ENCODE measurements around the gene PCK2.
A peak's percentile ranks its signal among the peaks of the same experiment; 100 is the strongest.

The PCK2 gene

DNA sequence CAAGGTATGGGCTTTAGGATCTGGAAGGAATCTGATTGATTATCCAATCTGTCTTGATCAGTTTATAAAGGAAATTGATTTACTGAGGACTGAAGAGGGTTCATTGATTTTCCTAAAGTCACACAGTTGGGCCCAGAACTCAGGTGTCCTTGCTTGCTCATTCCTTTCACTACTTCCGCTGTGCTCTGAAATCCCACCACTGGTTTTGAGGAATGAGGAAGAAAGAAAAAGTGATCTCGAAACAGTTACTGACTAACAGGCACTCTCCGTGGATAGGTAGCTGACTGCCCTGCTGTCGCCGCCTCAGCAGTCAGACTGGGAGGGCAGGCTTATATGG is 36.2 kb downstream of the PCK2 start, which contains the start of gene FITM1:
Gene FITM1, plus strand, starts transcription at position 280 of the 337 bp plus-strand sequence. CDS start 905 bp downstream, outside the sequence.
- Histone ChIP-seq H3K4me2 (ENCODE audit: low read length) (peak within 1 kb of the TSS; percentile 20), H3K9me3 (replicated peaks; ENCODE audit: low read length) (no peaks in the 10 kb centered on the region), H3K36me3 (ENCODE audit: insufficient read depth, low read length) (no peaks in the 10 kb centered on the region), H3K4me3 (ENCODE audit: low read length) (no peak within 1 kb of the TSS), H3K4me1 (ENCODE audit: control insufficient read depth, insufficient read depth, low read length) (peaks cover 22% of the 10 kb centered on the region), H3K27me3 (ENCODE audit: control insufficient read depth, insufficient read depth, low read length) (no peaks in the 10 kb centered on the region), H3K9ac (ENCODE audit: low read depth, low read length) (no peak within 1 kb of the TSS)

DNA sequence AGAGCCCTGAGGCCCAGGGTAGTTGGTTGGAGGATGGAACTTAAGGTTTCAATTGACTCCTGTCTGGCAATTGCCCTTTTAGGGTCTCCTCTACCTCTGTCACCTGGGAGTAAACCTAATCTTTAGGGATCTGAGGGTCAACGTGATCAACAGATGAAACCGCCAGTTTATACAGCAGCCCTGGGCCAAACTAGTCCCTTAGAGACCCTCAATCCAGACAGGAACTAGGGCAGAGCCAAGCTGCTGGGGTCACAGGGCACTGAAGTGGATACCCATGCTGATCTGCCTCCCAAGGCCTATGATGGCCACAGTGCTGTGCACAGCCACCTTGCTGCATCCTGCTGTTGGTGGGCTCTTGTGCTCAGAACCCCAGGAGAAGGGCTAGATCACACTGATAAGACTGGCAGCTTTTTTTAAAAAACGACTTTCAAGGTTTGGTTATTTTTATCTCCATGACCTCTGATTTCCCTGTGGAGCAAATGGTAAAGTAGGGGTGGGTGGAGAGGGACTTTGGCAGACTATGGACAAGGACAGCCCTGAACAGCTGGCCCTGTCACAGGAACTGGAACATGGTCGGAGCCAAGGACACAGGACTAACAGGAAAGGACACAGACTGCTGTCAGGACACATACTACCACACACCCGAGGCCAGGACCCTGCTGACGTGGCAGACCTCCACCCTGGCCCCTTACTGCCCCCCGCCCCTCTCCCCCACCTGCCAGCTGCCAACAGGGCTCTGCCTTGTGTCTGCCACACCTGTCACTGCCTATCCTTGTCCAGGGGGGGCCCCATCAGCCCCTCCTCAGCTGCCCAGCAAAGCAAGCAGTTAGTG is 36.8 kb downstream of the PCK2 start:
- no peaks in the 10 kb centered on the region for H3K9me3 ChIP-seq (replicated peaks; ENCODE audit: low read length)
- no peaks in the 10 kb centered on the region for H3K27me3 ChIP-seq (ENCODE audit: control insufficient read depth, insufficient read depth, low read length)
- H3K9ac ChIP-seq (ENCODE audit: low read depth, low read length): no peak overlapping the region
- H3K4me2 ChIP-seq (ENCODE audit: low read length): no peak overlapping the region
- H3K36me3 ChIP-seq (ENCODE audit: insufficient read depth, low read length): no peaks in the 10 kb centered on the region
- H3K4me1 ChIP-seq (ENCODE audit: control insufficient read depth, insufficient read depth, low read length): peaks cover 25% of the 10 kb centered on the region
- no peak overlapping the region for H3K4me3 ChIP-seq (ENCODE audit: low read length)

DNA sequence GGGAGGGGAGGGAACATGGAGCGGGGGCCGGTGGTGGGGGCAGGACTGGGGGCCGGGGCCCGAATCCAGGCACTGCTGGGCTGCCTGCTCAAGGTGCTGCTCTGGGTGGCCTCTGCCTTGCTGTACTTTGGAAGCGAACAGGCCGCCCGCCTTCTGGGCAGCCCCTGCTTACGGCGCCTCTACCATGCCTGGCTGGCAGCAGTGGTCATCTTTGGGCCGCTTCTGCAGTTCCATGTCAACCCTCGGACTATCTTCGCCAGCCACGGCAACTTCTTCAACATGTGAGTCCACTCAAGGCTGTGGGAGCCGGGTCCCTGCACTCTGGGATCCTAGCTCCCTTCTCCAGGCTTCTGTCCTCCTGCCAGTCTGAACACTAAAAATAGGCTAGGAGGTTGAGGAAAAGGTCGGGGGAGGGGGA is 37.4 kb downstream of the PCK2 start:
- Histone ChIP-seq H3K9me3 (replicated peaks; ENCODE audit: low read length) (no peaks in the 10 kb centered on the region), H3K9ac (ENCODE audit: low read depth, low read length) (no peak overlapping the region), H3K27me3 (ENCODE audit: control insufficient read depth, insufficient read depth, low read length) (no peaks in the 10 kb centered on the region), H3K36me3 (ENCODE audit: insufficient read depth, low read length) (no peaks in the 10 kb centered on the region), H3K4me2 (ENCODE audit: low read length) (peak overlapping the region; percentile 20), H3K4me3 (ENCODE audit: low read length) (no peak overlapping the region), H3K4me1 (ENCODE audit: control insufficient read depth, insufficient read depth, low read length) (peaks cover 27% of the 10 kb centered on the region)

DNA sequence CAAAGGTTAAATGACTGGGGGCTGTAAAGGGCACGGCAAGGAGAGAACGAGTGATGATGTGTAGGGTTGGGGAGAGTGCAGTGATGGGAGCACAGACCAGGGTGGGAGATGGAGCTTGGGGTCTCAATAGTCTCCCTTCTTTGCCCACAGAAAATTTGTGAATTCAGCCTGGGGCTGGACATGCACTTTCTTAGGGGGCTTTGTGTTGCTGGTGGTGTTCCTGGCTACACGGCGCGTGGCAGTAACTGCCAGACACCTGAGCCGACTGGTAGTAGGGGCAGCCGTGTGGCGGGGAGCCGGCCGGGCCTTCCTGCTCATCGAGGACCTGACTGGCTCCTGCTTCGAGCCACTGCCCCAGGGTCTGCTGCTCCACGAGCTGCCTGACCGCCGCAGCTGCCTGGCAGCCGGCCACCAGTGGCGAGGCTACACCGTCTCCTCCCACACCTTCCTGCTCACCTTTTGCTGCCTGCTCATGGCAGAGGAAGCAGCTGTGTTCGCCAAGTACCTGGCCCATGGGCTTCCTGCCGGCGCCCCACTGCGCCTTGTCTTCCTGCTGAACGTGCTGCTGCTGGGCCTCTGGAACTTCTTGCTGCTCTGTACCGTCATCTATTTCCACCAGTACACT is 38.1 kb downstream of the PCK2 start:
- H3K9ac ChIP-seq (ENCODE audit: low read depth, low read length): no peak overlapping the region
- no peak overlapping the region for H3K4me2 ChIP-seq (ENCODE audit: low read length)
- no peaks in the 10 kb centered on the region for H3K9me3 ChIP-seq (replicated peaks; ENCODE audit: low read length)
- H3K27me3 ChIP-seq (ENCODE audit: control insufficient read depth, insufficient read depth, low read length): no peaks in the 10 kb centered on the region
- H3K4me1 ChIP-seq (ENCODE audit: control insufficient read depth, insufficient read depth, low read length): peaks cover 33% of the 10 kb centered on the region
- no peaks in the 10 kb centered on the region for H3K36me3 ChIP-seq (ENCODE audit: insufficient read depth, low read length)
- H3K4me3 ChIP-seq (ENCODE audit: low read length): no peak overlapping the region

DNA sequence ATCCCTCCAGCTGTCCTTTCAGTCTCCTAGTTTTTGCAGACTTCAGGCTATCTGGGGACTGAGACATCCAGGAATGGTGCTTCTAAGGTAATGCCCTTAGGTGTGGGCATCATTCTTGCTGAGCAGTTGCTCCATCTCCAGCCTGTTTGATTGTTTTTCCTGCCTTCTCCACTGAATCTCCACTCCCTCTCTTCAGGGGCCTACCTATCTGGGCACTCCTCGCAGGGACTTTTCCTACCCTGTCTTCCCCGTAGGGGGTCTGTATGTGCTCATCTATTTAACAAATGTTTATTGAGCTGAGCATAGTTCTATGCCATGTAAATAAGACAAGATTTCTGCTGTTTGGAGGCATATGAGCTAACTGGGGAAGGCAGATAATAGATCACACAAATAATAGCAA is 38.9 kb downstream of the PCK2 start:
- H3K27me3 ChIP-seq (ENCODE audit: control insufficient read depth, insufficient read depth, low read length): no peaks in the 10 kb centered on the region
- no peaks in the 10 kb centered on the region for H3K9me3 ChIP-seq (replicated peaks; ENCODE audit: low read length)
- no peak overlapping the region for H3K4me2 ChIP-seq (ENCODE audit: low read length)
- peaks cover 33% of the 10 kb centered on the region for H3K4me1 ChIP-seq (ENCODE audit: control insufficient read depth, insufficient read depth, low read length)
- peaks cover 8% of the 10 kb centered on the region for H3K36me3 ChIP-seq (ENCODE audit: insufficient read depth, low read length)
- H3K9ac ChIP-seq (ENCODE audit: low read depth, low read length): no peak overlapping the region
- no peak overlapping the region for H3K4me3 ChIP-seq (ENCODE audit: low read length)

DNA sequence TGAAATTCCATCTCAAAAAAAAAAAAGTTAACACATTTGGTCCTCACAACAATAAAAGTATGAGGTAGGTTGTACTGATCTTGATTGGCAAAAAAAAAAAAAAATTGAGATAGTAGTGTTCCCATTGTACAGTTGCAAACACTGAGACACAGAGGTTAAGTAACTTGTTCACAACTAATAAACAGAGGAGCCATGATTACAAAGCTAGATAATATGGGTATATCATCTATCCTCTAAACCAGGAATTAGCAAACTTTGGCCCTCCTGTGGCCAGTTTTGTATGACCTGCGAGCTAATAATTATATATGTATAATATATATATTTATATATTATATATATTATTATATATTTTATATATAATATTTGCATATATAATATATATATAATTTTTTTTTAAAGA is 39.6 kb downstream of the PCK2 start:
- Histone ChIP-seq H3K9me3 (replicated peaks; ENCODE audit: low read length) (no peaks in the 10 kb centered on the region), H3K4me3 (ENCODE audit: low read length) (no peak overlapping the region), H3K36me3 (ENCODE audit: insufficient read depth, low read length) (peaks cover 15% of the 10 kb centered on the region), H3K9ac (ENCODE audit: low read depth, low read length) (no peak overlapping the region), H3K4me1 (ENCODE audit: control insufficient read depth, insufficient read depth, low read length) (peaks cover 33% of the 10 kb centered on the region), H3K27me3 (ENCODE audit: control insufficient read depth, insufficient read depth, low read length) (no peaks in the 10 kb centered on the region), H3K4me2 (ENCODE audit: low read length) (no peak overlapping the region)

DNA sequence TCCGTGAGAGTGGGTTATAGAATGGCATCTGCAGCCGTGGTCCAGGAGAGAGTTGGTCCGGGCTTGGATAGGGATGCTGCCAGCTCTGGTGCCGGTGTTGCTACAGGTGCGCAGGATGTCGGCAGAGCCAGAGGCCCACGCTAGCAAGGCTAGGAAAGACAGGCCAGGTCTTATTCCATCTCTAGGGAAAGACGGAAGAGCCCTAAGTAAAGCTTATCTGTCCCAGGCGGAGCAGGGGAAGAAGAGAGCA is 41.4 kb downstream of the PCK2 start:
- Histone ChIP-seq H3K36me3 (ENCODE audit: insufficient read depth, low read length) (peaks cover 26% of the 10 kb centered on the region), H3K4me3 (ENCODE audit: low read length) (peak overlapping the region; percentile 80), H3K9me3 (replicated peaks; ENCODE audit: low read length) (no peaks in the 10 kb centered on the region), H3K27me3 (ENCODE audit: control insufficient read depth, insufficient read depth, low read length) (no peaks in the 10 kb centered on the region), H3K4me1 (ENCODE audit: control insufficient read depth, insufficient read depth, low read length) (peaks cover 38% of the 10 kb centered on the region), H3K9ac (ENCODE audit: low read depth, low read length) (peak overlapping the region; percentile 92), H3K4me2 (ENCODE audit: low read length) (peak overlapping the region; percentile 91)

DNA sequence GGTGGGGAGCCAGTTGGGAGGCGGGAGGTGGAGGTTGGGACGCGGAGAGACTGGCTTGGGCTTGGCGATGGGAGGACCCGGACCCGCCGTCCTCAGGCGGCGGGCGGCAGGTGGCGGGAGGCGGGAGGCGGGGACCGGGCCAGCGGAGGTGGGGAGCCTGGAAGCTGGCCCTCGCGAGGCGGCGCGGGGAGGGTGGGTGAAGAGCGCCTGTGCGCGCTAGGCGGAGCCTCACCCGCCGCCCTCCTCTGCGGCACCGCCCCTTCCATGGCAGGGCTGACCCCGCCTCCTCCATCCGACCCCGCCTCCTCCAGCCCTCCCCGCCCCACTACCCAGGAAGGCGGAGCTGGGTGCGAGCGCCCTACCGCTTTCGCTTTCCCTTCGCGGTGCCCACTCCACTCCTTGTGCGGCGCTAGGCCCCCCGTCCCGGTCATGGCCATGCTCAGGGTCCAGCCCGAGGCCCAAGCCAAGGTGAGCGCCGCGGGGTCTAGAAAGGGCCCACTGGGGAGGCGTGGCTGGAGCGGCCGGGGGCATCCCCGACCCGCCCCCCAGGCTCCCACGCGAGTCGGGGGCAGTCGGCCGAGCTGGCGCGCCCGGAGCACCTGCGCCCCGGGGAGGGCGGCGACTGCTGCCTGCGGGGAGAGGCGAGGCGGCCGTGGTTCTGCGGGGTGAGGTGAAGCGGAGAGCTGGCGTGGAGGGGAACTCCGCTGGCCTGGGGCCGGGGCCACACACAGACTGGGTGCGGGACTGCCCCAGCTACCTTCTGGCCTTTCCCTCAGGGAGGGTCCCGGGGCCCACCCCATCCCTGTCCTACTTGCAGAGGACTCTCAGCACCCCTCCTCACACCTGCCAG is 41.9 kb downstream of the PCK2 start, which contains the start of gene PSME1:
Gene PSME1, plus strand, starts transcription at position 361 of the 850 bp plus-strand sequence. Its CDS starts 69 bp downstream, at position 430.
- Histone ChIP-seq H3K36me3 (ENCODE audit: insufficient read depth, low read length) (peaks cover 26% of the 10 kb centered on the region), H3K9ac (ENCODE audit: low read depth, low read length) (peak within 1 kb of the TSS; percentile 92), H3K9me3 (replicated peaks; ENCODE audit: low read length) (no peaks in the 10 kb centered on the region), H3K4me2 (ENCODE audit: low read length) (peak within 1 kb of the TSS; percentile 91), H3K4me3 (ENCODE audit: low read length) (peak within 1 kb of the TSS; percentile 80), H3K4me1 (ENCODE audit: control insufficient read depth, insufficient read depth, low read length) (peaks cover 32% of the 10 kb centered on the region), H3K27me3 (ENCODE audit: control insufficient read depth, insufficient read depth, low read length) (no peaks in the 10 kb centered on the region)

DNA sequence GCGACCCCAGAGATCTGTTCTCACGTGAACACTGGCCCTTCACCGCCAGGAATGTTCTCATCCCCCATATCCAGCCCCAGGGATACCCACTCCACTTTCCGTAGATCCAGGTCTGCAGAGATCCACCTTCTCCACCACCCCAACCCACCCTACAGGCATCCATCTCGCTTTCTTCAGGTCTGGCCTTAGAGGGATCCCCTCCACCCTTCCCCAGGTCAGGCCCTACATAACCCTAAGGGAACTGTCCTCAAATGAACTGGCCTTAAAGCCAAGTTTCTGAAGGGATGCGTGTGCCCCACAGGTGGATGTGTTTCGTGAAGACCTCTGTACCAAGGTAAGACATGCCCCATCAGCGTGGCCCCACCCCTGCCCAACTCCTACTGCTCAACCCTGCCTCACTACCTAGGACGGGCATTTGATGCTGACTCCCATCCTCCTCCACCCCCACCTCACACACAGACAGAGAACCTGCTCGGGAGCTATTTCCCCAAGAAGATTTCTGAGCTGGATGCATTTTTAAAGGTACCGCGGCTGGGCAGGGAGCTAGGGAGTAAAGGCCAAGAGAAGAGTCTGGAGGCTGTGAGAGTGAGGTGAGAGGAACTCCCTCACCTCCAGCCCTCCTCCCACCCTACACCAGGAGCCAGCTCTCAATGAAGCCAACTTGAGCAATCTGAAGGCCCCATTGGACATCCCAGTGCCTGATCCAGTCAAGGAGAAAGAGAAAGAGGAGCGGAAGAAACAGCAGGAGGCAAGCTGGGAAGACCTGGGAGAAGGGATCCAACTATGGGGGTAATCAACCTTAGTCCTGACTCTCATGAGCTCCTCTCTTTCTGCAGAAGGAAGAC is 42.8 kb downstream of the PCK2 start:
- Histone ChIP-seq H3K9me3 (replicated peaks; ENCODE audit: low read length) (no peaks in the 10 kb centered on the region), H3K9ac (ENCODE audit: low read depth, low read length) (peak overlapping the region; percentile 92), H3K4me1 (ENCODE audit: control insufficient read depth, insufficient read depth, low read length) (peaks cover 28% of the 10 kb centered on the region), H3K4me2 (ENCODE audit: low read length) (peak overlapping the region; percentile 91), H3K4me3 (ENCODE audit: low read length) (peak overlapping the region; percentile 80), H3K27me3 (ENCODE audit: control insufficient read depth, insufficient read depth, low read length) (no peaks in the 10 kb centered on the region), H3K36me3 (ENCODE audit: insufficient read depth, low read length) (peaks cover 26% of the 10 kb centered on the region)

DNA sequence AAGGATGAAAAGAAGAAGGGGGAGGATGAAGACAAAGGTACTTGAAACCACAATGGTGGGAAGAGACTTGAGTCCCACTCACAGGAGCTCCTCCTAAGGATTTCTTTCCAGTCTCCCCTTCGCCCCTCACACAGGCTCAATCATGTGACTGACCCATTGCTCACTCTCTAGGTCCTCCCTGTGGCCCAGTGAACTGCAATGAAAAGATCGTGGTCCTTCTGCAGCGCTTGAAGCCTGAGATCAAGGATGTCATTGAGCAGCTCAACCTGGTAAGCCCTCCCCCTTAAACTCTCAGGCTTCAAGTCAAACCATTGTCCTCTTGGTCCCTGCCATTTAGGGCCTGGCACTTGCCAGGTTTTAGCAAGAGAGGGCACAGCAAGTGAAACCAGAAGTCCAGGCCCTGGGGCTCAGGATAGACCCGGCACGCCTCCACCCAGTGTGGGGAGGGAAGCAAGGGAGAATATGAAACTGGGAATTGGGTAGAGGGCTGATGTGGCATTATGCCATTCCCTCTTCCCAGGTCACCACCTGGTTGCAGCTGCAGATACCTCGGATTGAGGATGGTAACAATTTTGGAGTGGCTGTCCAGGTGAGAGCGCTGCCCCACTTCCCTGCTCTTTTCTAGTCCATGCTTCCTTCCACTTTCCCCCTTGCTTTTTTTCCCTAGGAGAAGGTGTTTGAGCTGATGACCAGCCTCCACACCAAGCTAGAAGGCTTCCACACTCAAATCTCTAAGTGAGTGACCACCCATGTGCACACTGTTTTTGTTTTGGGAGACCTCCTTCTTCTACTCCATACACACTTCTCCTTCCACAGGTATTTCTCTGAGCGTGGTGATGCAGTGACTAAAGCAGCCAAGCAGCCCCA is 43.7 kb downstream of the PCK2 start:
- Histone ChIP-seq H3K9me3 (replicated peaks; ENCODE audit: low read length) (no peaks in the 10 kb centered on the region), H3K9ac (ENCODE audit: low read depth, low read length) (no peak overlapping the region), H3K4me1 (ENCODE audit: control insufficient read depth, insufficient read depth, low read length) (peaks cover 24% of the 10 kb centered on the region), H3K4me2 (ENCODE audit: low read length) (no peak overlapping the region), H3K36me3 (ENCODE audit: insufficient read depth, low read length) (peaks cover 26% of the 10 kb centered on the region), H3K4me3 (ENCODE audit: low read length) (no peak overlapping the region), H3K27me3 (ENCODE audit: control insufficient read depth, insufficient read depth, low read length) (no peaks in the 10 kb centered on the region)

Measured in skeletal muscle satellite cell (primary cell).